Vagina (tissue), 2 donors: ENCODE results near the gene NUDT22.

Experiments used
- POLR2A ChIP-seq, 2 donors: fragments of 450-650 bp; IDR thresholded peaks; one replicate each; pipeline ENCODE4 v1.6.1; 2017; ENCODE audit warnings: antibody characterized with exemption in 2 of 2, mild to moderate bottlenecking in 2 of 2, moderate library complexity in 2 of 2
- POLR2AphosphoS5 ChIP-seq, 2 donors: sonication (generic); formaldehyde crosslinking; IDR thresholded peaks; one replicate each; pipeline ENCODE4 v1.9.0; 2017; ENCODE audit warnings: antibody characterized with exemption in 2 of 2, mild to moderate bottlenecking in 2 of 2, low read depth in 1 of 2; ENCODE audit not compliant: insufficient read depth in 1 of 2
- TF ChIP-seq, protein P1 (sequence below), 3 experiments: fragments of 450-650 bp in 2 of 3; fragments of 200-600 bp in 1 of 3; sonication (generic) in 1 of 3; IDR thresholded peaks; one replicate each; pipeline ENCODE4 v1.5.1; 2017 to 2019; ENCODE audit warnings: antibody characterized with exemption in 3 of 3, mild to moderate bottlenecking in 2 of 3, moderate library complexity in 2 of 3

DNA sequence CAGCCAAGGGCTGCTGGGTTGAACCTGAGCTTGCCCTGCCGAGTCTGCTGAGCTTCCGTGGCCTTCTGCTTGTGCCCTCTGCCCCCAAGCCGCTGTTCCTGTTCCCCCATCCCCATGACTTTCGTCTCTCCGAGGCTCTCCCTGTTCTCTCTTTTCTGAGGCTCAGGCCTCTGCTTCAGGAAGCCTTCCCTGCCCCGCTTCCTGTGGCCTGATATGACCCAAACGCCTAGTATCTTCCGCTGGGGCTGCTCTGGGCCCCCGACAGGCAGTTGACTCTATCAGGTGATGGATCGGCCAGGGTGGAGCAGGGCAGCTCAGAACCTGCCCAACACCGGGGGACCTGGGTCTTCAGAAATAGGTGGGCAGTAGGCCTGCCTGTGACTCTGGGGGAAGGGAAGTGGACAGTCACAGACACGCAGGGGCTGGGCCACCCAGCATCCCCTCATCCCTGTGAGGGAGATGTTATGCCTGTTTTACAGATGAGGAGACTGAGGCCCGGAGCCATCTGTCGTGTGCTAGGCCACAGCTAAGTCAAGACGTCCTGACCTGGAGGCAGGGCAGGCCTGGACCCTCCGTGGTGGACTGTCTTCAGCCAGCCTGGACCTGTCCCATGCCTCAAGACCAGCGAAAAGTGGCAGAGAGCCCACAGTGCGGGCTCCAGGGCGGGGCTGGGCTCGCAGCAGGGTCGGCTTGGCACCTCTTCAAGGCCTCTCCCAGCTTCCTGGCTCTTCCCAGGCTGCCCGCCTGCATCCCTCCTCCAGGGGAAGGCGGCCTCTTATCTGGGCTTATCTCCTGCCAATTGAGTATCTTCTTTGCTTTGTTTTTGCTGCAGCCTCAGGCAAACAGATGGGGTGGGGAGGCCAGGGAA, 42.2 kb downstream of the NUDT22 start:
- TF ChIP-seq, protein P1, sequence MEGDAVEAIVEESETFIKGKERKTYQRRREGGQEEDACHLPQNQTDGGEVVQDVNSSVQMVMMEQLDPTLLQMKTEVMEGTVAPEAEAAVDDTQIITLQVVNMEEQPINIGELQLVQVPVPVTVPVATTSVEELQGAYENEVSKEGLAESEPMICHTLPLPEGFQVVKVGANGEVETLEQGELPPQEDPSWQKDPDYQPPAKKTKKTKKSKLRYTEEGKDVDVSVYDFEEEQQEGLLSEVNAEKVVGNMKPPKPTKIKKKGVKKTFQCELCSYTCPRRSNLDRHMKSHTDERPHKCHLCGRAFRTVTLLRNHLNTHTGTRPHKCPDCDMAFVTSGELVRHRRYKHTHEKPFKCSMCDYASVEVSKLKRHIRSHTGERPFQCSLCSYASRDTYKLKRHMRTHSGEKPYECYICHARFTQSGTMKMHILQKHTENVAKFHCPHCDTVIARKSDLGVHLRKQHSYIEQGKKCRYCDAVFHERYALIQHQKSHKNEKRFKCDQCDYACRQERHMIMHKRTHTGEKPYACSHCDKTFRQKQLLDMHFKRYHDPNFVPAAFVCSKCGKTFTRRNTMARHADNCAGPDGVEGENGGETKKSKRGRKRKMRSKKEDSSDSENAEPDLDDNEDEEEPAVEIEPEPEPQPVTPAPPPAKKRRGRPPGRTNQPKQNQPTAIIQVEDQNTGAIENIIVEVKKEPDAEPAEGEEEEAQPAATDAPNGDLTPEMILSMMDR (IDR thresholded peaks at IDR 0.05), result no peak
- TF ChIP-seq POLR2AphosphoS5 (IDR thresholded peaks at IDR 0.05; ENCODE audit: insufficient read depth in 1 of 2, low read depth in 1 of 2) (no peak), POLR2A (IDR thresholded peaks at IDR 0.05) (no peak)
